ENCODE results near the gene PRR12.

The PRR12 gene, protein sequence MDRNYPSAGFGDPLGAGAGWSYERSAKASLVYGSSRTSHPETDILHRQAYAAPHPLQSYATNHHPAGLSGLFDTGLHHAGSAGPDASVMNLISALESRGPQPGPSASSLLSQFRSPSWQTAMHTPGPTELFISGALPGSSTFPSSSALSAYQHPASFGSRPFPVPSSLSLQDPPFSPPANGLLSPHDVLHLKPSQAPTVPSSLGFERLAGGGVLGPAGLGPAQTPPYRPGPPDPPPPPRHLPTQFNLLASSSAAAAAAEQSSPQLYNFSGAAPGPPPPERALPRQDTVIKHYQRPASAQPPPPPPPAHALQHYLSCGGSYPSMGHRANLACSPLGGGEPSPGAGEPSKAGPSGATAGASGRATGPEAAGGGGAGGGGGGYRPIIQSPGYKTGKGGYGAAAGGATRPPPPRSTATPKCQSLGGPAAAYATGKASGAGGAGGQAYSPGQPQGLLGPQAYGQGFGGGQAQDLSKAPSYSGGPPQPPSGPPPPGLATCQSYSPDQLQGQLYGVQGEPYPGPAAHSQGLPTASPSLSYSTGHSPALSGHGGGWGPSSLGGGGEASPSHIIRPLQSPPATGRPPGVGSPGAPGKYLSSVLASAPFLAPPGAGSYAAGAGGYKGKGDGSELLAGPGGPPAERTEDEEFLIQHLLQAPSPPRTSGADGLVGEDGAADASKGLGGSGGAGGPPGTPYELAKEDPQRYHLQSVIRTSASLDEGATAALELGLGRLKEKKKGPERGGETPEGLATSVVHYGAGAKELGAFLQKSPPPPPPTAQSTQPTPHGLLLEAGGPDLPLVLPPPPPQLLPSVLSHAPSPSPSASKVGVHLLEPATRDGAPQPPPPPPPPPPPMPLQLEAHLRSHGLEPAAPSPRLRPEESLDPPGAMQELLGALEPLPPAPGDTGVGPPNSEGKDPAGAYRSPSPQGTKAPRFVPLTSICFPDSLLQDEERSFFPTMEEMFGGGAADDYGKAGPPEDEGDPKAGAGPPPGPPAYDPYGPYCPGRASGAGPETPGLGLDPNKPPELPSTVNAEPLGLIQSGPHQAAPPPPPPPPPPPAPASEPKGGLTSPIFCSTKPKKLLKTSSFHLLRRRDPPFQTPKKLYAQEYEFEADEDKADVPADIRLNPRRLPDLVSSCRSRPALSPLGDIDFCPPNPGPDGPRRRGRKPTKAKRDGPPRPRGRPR (N-terminal part only)

DNA sequence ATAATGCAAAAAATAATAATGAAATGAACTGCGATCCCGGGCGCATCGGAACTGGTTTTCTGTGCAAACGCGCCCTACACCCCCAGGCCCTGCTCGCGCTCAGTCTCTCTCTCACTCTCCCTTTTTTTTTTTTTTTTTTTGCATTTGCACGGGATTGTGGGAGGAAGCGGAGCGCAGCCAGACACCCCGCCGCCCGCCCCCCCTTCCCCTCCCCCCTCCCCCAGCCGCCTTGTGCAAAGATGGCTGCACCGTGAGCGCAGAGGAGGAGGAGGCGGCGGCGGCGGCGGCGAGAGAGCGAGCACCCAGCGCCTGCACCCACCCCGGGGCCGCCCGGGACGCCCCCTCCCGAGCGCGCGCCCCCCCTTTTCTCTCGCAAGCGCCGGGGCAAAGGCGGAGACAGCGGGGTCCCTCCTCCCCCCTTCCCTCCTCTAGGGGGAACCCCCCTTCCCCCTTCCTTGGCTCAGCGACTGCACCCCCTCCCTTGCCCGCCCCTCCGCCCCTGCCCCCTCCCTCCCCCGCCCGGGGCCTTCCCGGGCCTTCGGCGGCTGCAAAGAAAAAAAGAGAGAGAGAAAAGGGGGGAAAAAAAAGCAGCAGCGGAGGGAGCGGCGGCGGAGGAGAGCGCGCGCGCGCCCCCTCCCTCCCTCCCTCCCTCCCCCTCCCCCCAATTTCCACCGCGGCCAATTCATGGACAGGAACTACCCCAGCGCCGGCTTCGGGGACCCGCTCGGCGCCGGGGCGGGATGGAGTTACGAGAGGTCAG, at the start of gene PRR12:
Gene PRR12 (plus strand): TSS at position 212 of the 760 bp plus-strand sequence. CDS start 473 bp downstream, at position 685.
- DNase-seq (ENCODE audit: low read depth, low spot score): no peak

DNA sequence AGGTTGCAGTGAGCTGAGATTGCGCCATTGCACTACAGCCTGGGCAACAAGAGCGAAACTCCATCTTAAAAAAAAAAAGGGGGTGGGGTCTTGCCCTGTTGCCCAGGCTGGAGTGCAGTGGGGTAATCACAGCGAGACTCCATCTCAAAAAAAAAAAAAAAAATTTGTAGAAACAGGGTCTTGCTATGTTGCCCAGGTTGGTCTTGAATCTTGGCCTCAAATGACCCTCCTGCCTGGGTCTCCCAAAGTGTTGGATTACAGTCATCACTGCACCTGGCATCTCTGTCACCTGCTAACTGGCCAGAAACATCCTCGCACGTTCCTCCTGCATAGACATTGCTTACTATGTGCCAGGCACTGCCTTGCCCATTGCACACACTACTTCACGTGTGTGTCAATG, 49.1 kb upstream of the PRR12 start:
- DNase-seq (ENCODE audit: low read depth, low spot score): no peak

GRCh38 chr19:49542446-49542845, 48.5 kb upstream of the PRR12 start:
- no peak for DNase-seq (ENCODE audit: low read depth, low spot score)

- no peak for DNase-seq (ENCODE audit: low read depth, low spot score)
Measured at GRCh38 chr19:49543032-49543431, 48.0 kb upstream of the PRR12 start.

DNA sequence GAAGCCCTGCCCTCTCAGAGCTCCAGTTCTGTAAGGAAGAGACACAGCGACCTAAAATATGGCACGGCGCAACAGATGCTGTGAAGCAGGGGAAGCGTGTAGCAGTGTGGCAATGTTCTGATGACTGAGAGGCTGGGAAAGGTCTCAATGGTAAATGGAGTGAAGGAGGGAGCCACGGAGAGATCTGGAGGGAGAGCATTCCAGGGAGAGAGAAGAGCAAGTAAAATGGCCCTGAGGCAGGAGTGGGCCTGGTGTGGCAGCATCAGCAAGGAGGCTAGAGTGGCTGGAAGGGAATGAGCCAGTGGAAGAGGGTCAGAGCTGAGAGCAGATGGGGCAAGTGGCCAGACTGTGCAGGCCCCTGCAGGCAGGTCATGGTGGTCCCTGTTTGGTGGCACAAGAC, 46.8 kb upstream of the PRR12 start:
- DNase-seq (ENCODE audit: low read depth, low spot score): no peak

GRCh38 chr19:49546825-49547565, 44.0 kb upstream of the PRR12 start:
- peak; percentile 78 for DNase-seq (ENCODE audit: low read depth, low spot score)

DNA sequence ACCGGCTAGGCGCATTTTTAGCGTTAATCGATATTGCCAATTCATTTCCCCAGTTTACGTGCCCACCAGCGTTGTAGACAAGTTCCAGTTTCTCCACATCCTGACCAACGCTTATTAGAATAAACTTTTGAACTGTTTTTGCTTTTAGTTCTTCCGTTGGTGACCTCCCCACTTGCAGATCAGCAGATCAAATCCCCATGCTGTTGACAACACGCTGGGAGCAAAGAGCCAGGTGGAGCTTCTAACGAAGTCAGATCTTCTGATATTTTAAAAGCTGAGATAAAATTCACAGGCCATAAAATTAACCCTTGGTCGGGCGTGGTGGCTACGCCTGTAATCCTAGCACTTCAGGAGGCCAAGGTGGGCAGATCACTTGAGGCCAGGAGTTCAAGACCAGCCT, 41.9 kb upstream of the PRR12 start:
- DNase-seq (ENCODE audit: low read depth, low spot score): no peak

DNA sequence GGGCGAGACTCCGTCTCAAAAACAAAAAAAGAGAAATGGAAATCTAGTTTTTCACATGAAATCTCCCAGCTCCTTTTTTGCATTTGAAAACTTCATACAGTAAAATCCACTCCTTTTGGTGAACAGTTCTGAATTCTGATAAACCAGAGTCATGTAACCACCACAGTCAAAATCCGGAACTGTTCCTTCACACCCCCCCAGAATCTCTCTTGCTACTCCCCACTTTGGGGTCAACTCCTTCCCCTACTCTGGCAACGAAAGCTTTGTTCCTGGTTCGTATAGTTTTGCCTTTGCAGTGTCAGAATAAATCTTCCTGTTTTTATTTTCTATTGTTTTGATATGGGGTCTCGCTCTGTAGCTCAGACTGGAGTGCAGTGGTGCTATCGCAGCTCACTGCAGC, 39.5 kb upstream of the PRR12 start:
- DNase-seq (ENCODE audit: low read depth, low spot score): no peak

GRCh38 chr19:49552749-49553148, 38.2 kb upstream of the PRR12 start:
- DNase-seq (ENCODE audit: low read depth, low spot score): no peak

DNA sequence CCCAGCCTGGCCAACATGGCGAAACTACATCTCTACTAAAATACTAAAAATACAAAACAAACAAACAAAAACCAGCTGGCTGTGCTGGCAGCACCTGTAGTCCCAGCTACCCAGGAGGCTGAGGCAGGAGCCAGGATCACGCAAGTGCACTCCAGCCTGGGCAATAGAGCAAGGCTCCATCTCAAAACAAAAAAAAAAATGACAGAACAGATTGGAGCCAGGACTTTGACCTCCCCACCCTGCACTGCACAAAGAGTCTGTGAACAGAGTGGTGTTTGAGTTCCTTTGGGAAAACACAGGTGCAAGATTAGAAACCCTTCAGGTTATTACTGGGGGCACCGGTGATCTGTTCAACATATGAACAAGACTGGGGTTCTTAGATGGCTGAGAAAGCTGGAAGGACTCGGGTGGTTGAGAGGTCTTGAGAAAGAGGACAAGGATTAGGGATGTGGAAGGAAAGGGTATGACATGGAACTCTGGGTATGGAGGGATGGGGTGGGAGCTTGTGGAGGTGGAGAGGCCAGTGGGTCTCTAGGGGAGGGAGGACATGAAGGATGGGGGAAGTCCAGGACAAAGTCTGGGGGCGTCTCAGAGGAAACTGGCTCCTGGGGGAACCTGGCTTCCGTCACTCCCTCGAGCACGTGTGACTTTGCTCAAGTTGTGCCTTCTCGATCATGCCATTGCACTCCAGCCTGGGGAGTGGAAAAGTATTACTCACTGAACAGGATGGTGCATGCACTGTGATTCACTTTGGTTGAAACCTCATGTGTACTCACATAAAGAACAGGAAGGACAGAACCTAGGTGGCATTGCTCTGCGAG, 37.3 kb upstream of the PRR12 start:
- no peak for DNase-seq (ENCODE audit: low read depth, low spot score)

DNA sequence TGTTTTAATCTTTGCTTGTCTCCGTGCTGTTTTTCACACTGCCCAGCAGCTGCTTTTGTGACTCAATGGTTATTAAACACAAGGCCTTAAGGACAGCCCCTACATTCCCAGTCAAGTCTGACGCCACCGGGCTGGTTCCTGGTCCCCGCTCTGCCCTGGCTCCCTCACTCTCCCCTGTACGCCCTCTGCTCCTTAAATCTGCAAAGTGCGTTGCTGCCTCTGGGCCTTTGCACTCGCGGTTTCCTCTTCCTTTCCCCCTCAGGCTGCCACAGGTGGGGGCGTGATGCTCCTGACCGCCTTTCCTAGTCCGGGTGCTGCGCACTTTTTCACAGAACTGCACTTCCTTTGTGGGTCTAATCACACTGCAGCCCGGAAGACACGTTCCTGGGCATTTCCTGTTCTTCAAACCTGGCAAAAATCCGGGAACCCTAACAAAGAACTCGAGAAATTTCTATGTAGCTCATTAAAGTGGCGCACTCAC, 36.2 kb upstream of the PRR12 start:
- DNase-seq (ENCODE audit: low read depth, low spot score): no peak

GRCh38 chr19:49555600-49556411, 35.2 kb upstream of the PRR12 start:
- DNase-seq (ENCODE audit: low read depth, low spot score): no peak

GRCh38 chr19:49556412-49557398, 34.3 kb upstream of the PRR12 start:
- DNase-seq (ENCODE audit: low read depth, low spot score): no peak

GRCh38 chr19:49557641-49558325, 33.2 kb upstream of the PRR12 start:
- DNase-seq (ENCODE audit: low read depth, low spot score): no peak

GRCh38 chr19:49558591-49558990, 32.4 kb upstream of the PRR12 start:
- no peak for DNase-seq (ENCODE audit: low read depth, low spot score)

DNA sequence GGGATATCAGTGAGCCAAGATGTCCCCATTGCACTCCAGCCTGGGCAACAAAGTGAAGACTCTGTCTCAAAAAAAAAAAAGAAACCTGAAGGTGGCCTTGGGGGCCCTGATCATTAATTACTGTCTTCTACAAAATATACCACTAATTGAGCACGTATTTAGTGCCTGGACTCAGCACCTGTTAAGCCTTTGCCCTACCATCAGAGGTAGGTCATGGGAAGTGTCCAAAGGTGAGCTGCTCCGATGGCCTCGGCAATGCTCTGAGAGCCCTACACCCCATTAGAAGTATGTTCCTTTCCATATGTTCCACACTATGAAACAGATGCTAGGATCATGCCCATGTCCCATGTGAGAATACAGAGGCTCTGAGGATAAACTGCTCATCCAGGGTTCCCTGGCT, 31.5 kb upstream of the PRR12 start:
- DNase-seq (ENCODE audit: low read depth, low spot score): no peak

- DNase-seq (ENCODE audit: low read depth, low spot score): no peak
Measured at GRCh38 chr19:49559928-49560327, 31.1 kb upstream of the PRR12 start.
